Adrenal gland (tissue), 5 donors: ENCODE measurements around the gene FLACC1.

Experiments
- CTCF ChIP-seq, 6 experiments: fragments of 450-650 bp in 4 of 6; fragments of 200-600 bp in 2 of 6; sonication (generic) in 1 of 6; IDR thresholded peaks; 1 replicate in 5 of 6; 2 replicates in 1 of 6; pipeline versions ENCODE4 v1.5.1 to v1.8.0; 2016 to 2021; ENCODE audit warnings: antibody characterized with exemption in 6 of 6, mild to moderate bottlenecking in 2 of 6, moderate library complexity in 1 of 6
- POLR2A ChIP-seq, 2 donors: fragments of 450-650 bp; IDR thresholded peaks; one replicate each; pipeline ENCODE4 v1.6.1; 2017; ENCODE audit warnings: antibody characterized with exemption in 2 of 2, mild to moderate bottlenecking in 2 of 2, moderate library complexity in 1 of 2
- donor health status: DM: no; HTN: no; CAD: no.

GRCh38 chr2:201357221-201357620, at the start of gene FLACC1:
- TF ChIP-seq CTCF (IDR thresholded peaks at IDR 0.05), result no peak
- no peak for TF ChIP-seq POLR2A (IDR thresholded peaks at IDR 0.05)
